Measurements from ENCODE around the gene NEK7. TPM values are rescaled to one million over a fixed set of nuclear protein-coding genes. Genes with fewer than 3 reads are reported as not detected.

Gene NEK7
- total and polyA plus RNA-seq, 2 of the 4 experiments (the other 2 are of a cell fraction), result 89.0 to 467 TPM

GRCh38 chr1:198176179-198176578, 19.4 kb downstream of the NEK7 start:
- no peak for ATAC-seq (ENCODE audit: low read depth)
- peaks cover 0 to 56% of the 10 kb centered on the region in 2 experiments; a peak in 2 of 4 replicates for H3K79me1 ChIP-seq (ENCODE audit: low read depth in 1 of 2, low read length in 2 of 2)
- no peak overlapping the region for H3K9ac ChIP-seq (ENCODE audit: low read depth, low read length)
- H4K20me1 ChIP-seq (ENCODE audit: insufficient read depth, low read length), result peaks cover 60% of the 10 kb centered on the region
- no peak overlapping the region for H4K8ac ChIP-seq (ENCODE audit: low read depth in 2 of 2, low read length in 2 of 2)
- H3K4ac ChIP-seq (ENCODE audit: low read depth, low read length), result no peak overlapping the region
- no peak overlapping the region for H3K18ac ChIP-seq (ENCODE audit: low read depth, low read length)
- H3K14ac ChIP-seq (replicated peaks; ENCODE audit: low read depth, low read length), result no peak overlapping the region
- no peak overlapping the region for H3K4me3 ChIP-seq (ENCODE audit: insufficient read depth, low read depth, low read length)
- H2BK120ac ChIP-seq (ENCODE audit: low read depth, low read length), result no peak overlapping the region
- H3K9me3 ChIP-seq (ENCODE audit: control insufficient read depth, insufficient read depth, low read length), result no peaks in the 10 kb centered on the region
- TF ChIP-seq RAD21 (IDR thresholded peaks at IDR 0.05; ENCODE audit: low read length) (no peak), MAZ (IDR thresholded peaks at IDR 0.05; ENCODE audit: borderline replicate concordance, low read depth, low read length) (no peak), RFX5 (IDR thresholded peaks at IDR 0.05; ENCODE audit: low read depth, low read length) (no peak), BHLHE40 (IDR thresholded peaks at IDR 0.05; ENCODE audit: low read depth, low read length) (no peak), POLR2A (IDR thresholded peaks at IDR 0.05; ENCODE audit: low read depth, low read length) (no peak), USF2 (IDR thresholded peaks at IDR 0.05; ENCODE audit: low read depth, low read length) (no peak), RCOR1 (IDR thresholded peaks at IDR 0.05; ENCODE audit: insufficient replicate concordance, low read length) (no peak), NFE2L2 (IDR thresholded peaks at IDR 0.05; ENCODE audit: low read depth, low read length) (no peak), CHD1 (IDR thresholded peaks at IDR 0.05; ENCODE audit: low read depth, low read length) (no peak), SMC3 (IDR thresholded peaks at IDR 0.05; ENCODE audit: low read depth, low read length) (no peak), MAFK (IDR thresholded peaks at IDR 0.05; ENCODE audit: low read depth, low read length) (no peak), CEBPB (IDR thresholded peaks at IDR 0.05; ENCODE audit: low read depth, low read length) (no peak)
- TF ChIP-seq, protein P1, sequence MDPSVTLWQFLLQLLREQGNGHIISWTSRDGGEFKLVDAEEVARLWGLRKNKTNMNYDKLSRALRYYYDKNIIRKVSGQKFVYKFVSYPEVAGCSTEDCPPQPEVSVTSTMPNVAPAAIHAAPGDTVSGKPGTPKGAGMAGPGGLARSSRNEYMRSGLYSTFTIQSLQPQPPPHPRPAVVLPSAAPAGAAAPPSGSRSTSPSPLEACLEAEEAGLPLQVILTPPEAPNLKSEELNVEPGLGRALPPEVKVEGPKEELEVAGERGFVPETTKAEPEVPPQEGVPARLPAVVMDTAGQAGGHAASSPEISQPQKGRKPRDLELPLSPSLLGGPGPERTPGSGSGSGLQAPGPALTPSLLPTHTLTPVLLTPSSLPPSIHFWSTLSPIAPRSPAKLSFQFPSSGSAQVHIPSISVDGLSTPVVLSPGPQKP (IDR thresholded peaks at IDR 0.05; ENCODE audit: borderline replicate concordance, low read depth, low read length), result no peak
- BruUV-seq (replicated peaks), result no TSS peak
- H3K23ac ChIP-seq (ENCODE audit: low read depth, low read length), result 0 out of 2 replicates have a peak overlapping the region, but pooled peaks have one; percentile 11
- no CpG with 5 or more reads among the region's 1 CpG for WGBS, 2 experiments (ENCODE audit: extremely low coverage in 2 of 2, insufficient read length in 1 of 2)
- H2BK15ac ChIP-seq (ENCODE audit: low read depth, low read length), result 0 out of 3 replicates have a peak overlapping the region, but pooled peaks have one; percentile 65
- no peak overlapping the region for H3K4me2 ChIP-seq (ENCODE audit: low read depth, low read length)
- peaks cover 13% of the 10 kb centered on the region for H3K9me1 ChIP-seq (ENCODE audit: insufficient read depth, low read length)
- no peak overlapping the region for H2AK9ac ChIP-seq (replicated peaks; ENCODE audit: low read depth, low read length, poor library complexity)
- no peaks in the 10 kb centered on the region for H3K36me3 ChIP-seq (ENCODE audit: control insufficient read depth, insufficient read depth, low read length)
- in situ Hi-C loops (cut with MboI; ENCODE audit: low sequenced_read_pairs), result no loop called here
- dilution Hi-C loops (cut with HindIII; ENCODE audit: low sequenced_read_pairs, unreplicated experiment), result no loop called here
- no peak overlapping the region for H2AFZ ChIP-seq (replicated peaks; ENCODE audit: low read length, poor library complexity)
- no peak overlapping the region for H2BK20ac ChIP-seq (ENCODE audit: low read depth, low read length)
- intact Hi-C loops (cut with micrococcal nuclease), result no loop called here
- no peak overlapping the region for H3K56ac ChIP-seq (ENCODE audit: extremely low read depth, insufficient read depth, low read length)
- peaks cover 19% of the 10 kb centered on the region for H3K4me1 ChIP-seq (ENCODE audit: control insufficient read depth, insufficient read depth, low read length)
- no peaks in the 10 kb centered on the region for H3K27me3 ChIP-seq (ENCODE audit: control insufficient read depth, insufficient read depth, low read length)
- H4K91ac ChIP-seq (ENCODE audit: insufficient read depth, low read depth, low read length), result no peak overlapping the region
- DNase-seq, result no peak
- ChIA-PET POLR2A (ENCODE audit: unreplicated experiment) (no interaction called here), CTCF (no interaction called here)
- H4K5ac ChIP-seq (ENCODE audit: low read depth, low read length), result no peak overlapping the region
- no peak overlapping the region for H2AK5ac ChIP-seq (ENCODE audit: low read depth, low read length)
- no peak overlapping the region for H2BK5ac ChIP-seq (ENCODE audit: low read depth, low read length, poor library complexity, severe bottlenecking)
- no peak overlapping the region for H3K27ac ChIP-seq (ENCODE audit: insufficient read depth, low read length)
